Measurements from ENCODE around the gene HAPLN3.

DNA sequence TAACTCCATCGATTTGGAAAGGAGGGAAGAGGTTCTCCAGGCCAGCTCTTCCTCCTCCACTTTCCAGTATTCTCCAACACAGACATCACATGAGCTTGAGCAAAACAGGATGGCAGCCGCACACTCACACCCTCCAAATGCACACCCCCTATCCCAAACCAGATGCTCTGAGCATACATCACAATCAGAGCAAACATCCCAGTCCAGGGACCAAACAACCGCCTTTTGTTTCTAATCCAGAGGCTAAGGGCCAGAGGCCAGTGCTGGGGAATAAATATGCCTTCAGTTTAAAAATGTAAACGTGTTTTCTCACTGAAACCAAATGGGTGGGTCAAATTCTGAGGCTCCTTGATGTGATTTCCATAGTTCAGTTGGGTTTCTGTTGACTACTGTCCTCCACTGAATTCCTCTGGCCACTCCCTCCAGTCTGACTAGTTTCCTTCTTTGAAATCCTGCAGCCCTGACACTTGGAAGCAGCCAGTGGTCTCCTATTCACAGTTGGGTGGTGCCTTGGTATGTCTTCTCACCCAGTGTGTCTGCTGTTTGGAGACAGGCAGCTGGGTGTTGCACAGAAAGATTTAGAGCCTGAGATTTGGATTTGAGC is 37.0 kb upstream of the HAPLN3 start:
- TF ChIP-seq, protein P1, sequence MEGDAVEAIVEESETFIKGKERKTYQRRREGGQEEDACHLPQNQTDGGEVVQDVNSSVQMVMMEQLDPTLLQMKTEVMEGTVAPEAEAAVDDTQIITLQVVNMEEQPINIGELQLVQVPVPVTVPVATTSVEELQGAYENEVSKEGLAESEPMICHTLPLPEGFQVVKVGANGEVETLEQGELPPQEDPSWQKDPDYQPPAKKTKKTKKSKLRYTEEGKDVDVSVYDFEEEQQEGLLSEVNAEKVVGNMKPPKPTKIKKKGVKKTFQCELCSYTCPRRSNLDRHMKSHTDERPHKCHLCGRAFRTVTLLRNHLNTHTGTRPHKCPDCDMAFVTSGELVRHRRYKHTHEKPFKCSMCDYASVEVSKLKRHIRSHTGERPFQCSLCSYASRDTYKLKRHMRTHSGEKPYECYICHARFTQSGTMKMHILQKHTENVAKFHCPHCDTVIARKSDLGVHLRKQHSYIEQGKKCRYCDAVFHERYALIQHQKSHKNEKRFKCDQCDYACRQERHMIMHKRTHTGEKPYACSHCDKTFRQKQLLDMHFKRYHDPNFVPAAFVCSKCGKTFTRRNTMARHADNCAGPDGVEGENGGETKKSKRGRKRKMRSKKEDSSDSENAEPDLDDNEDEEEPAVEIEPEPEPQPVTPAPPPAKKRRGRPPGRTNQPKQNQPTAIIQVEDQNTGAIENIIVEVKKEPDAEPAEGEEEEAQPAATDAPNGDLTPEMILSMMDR (IDR thresholded peaks at IDR 0.05; ENCODE audit: poor library complexity) = no peak
- no peak for TF ChIP-seq EZH2 (IDR thresholded peaks at IDR 0.05; ENCODE audit: borderline replicate concordance)
